K562 (cell line): ENCODE data around the gene SMC3. TPM values are rescaled to one million over a fixed set of nuclear protein-coding genes. Genes with fewer than 3 reads are reported as not detected.

ENCODE experiments used
- AFF4 ChIP-seq: sonication (generic); formaldehyde crosslinking; IDR thresholded peaks from 2 replicates; pipeline ENCODE4 v1.8.0; 2023; ENCODE audit warnings: mild to moderate bottlenecking, missing genetic modification reagents
- E2F3 ChIP-seq: fragments of 250-450 bp; sonication (Bioruptor Pico); IDR thresholded peaks from 2 replicates; pipeline ENCODE4 v1.4.0; 2020; ENCODE audit warnings: mild to moderate bottlenecking
- HDGF ChIP-seq: fragments of 450-650 bp; IDR thresholded peaks from 2 replicates; pipeline ENCODE4 v1.6.1; 2016
- NFE2 ChIP-seq: IDR thresholded peaks from 2 replicates; pipeline ENCODE4 v1.6.1; 2014; ENCODE audit warnings: antibody characterized with exemption, low read depth
- NR2C1 ChIP-seq, 2 experiments: fragments of 450-650 bp; IDR thresholded peaks; 2 replicates each; pipeline ENCODE4 v1.6.1; 2017; ENCODE audit warnings: mild to moderate bottlenecking in 2 of 2, antibody characterized with exemption in 1 of 2, inconsistent platforms in 1 of 2, missing compliant biosample characterization in 1 of 2, missing genetic modification characterization in 1 of 2
- PHTF2 ChIP-seq: fragments of 250-450 bp; sonication (Bioruptor Pico); IDR thresholded peaks from 2 replicates; pipeline ENCODE4 v1.5.0; 2021; ENCODE audit warnings: mild to moderate bottlenecking
- POLR2B ChIP-seq: fragments of 450-650 bp; IDR thresholded peaks from 2 replicates; pipeline ENCODE4 v1.6.1; 2018; ENCODE audit warnings: low read depth; ENCODE audit not compliant: partially characterized antibody
- TCF3 ChIP-seq: sonication (generic); formaldehyde crosslinking; IDR thresholded peaks from 2 replicates; pipeline ENCODE4 v1.4.0; 2020; ENCODE audit warnings: mild to moderate bottlenecking, missing genetic modification reagents
- ZFP30 ChIP-seq: fragments of 250-450 bp; sonication (Bioruptor Pico); IDR thresholded peaks from 2 replicates; pipeline ENCODE4 v1.8.0; 2022; ENCODE audit warnings: moderate library complexity, mild to moderate bottlenecking, inconsistent platforms, borderline replicate concordance
- polyA plus RNA-seq, 8 experiments: library from polyadenylated mRNA; depleted of rRNA in 4 of 8; stranded (reverse) in 5 of 8; unstranded in 3 of 8; fragments of >200 nt; fragmentation: Nextera tagmentation in 2 of 8; fragmentation: Illumina TruSeq in 1 of 8; extraction: Ambion mirVana in 2 of 8; extraction: Trizol in 1 of 8; gene quantifications; 2 replicates each; pipeline versions ENCODE4 v1.2.1 to v1.2.3, GENCODE V29; 2011 to 2014; ENCODE audit warnings: inconsistent platforms in 1 of 8, missing spikeins in 1 of 8
- total RNA-seq, 7 experiments: library from RNA; depleted of rRNA in 6 of 7; stranded (reverse); fragments of >200 nt in 6 of 7; fragmentation: Illumina TruSeq in 2 of 7; extraction: Trizol in 2 of 7; gene quantifications; 2 replicates each; pipeline versions ENCODE4 v1.2.1 to v1.2.3, GENCODE V29; 2011 to 2021; ENCODE audit warnings: low replicate concordance in 1 of 7
- TF ChIP-seq, protein P1 (sequence below), 2 experiments: fragments of 450-650 bp; formaldehyde crosslinking in 1 of 2; IDR thresholded peaks; 2 replicates each; pipeline versions ENCODE4 v1.4.0 to v1.6.1; 2014 to 2020; ENCODE audit warnings: mild to moderate bottlenecking in 2 of 2, borderline replicate concordance in 1 of 2, low read depth in 1 of 2
- TF ChIP-seq, protein P2 (sequence below): fragments of 200-800 bp; sonication (Bioruptor generic); IDR thresholded peaks from 2 replicates; pipeline ENCODE4 v1.6.1; 2017; ENCODE audit warnings: missing genetic modification characterization, missing compliant biosample characterization

SMC3 gene
- total and polyA plus RNA-seq, 9 of the 15 experiments (the other 6 are each of a cell fraction or from before 2014, with no cell fraction given), result 21.3 to 62.6 (median 39.3) TPM

DNA sequence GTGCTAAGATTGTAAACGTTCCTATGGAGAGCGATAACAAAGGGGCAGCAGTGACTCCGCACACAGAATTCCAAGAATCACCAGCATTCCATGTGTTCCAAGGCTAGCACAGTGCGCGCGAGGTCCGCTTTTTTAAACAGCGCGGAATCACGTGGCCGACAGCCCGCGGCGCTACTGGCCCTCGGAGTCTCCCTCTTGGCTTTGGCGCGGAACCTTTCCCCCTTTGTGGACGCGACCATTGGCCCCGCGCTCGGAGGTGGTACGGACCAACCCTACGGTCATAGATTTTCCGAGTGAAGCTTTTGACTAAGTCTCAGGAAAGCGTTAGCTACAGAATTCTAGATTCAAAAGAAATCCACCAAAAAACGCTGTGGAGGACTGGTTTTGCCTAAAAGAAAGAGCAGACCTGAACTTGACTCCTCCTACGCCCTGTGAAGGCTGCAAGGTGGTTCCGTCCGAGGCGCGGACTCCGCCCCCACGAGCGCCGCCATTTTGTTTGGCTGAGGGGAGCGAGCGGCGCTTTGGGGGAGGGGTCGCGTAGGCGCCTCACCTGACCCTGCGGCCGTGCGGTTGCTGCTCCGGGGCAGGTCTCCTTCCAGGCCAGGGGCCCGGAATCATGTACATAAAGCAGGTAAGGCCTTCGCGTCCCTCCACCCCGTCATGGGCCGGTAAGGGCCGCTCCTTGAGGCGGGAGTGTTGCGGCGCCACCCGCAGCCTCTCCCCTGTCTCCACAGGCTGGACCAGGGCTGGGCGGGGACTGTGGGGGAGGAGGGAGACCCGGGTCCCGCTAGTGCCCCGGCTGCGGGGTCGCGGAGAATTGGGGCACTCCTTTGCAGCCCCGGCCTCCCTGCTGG lies at the start of gene SMC3 (continued):
- TF ChIP-seq POLR2B (peak; percentile 51), E2F3 (peak; percentile 84), ZFP30 (CRISPR knock-in tag) (no peak), NFE2 (peak; percentile 13; the same call in 1 of the 2 replicates), AFF4 (CRISPR knock-in tag) (peak; percentile 77), PHTF2 (CRISPR knock-in tag) (no peak), NR2C1 (IDR thresholded peaks at IDR 0.05) (0 out of 2 replicates have a peak, but pooled peaks have one; percentile 1), NR2C1 (tag; IDR thresholded peaks at IDR 0.05) (peak; percentile 45; the same call in 1 of the 2 replicates), TCF3 (0 out of 2 replicates have a peak, but pooled peaks have one; percentile 12), HDGF (no peak)
- TF ChIP-seq, protein P1, sequence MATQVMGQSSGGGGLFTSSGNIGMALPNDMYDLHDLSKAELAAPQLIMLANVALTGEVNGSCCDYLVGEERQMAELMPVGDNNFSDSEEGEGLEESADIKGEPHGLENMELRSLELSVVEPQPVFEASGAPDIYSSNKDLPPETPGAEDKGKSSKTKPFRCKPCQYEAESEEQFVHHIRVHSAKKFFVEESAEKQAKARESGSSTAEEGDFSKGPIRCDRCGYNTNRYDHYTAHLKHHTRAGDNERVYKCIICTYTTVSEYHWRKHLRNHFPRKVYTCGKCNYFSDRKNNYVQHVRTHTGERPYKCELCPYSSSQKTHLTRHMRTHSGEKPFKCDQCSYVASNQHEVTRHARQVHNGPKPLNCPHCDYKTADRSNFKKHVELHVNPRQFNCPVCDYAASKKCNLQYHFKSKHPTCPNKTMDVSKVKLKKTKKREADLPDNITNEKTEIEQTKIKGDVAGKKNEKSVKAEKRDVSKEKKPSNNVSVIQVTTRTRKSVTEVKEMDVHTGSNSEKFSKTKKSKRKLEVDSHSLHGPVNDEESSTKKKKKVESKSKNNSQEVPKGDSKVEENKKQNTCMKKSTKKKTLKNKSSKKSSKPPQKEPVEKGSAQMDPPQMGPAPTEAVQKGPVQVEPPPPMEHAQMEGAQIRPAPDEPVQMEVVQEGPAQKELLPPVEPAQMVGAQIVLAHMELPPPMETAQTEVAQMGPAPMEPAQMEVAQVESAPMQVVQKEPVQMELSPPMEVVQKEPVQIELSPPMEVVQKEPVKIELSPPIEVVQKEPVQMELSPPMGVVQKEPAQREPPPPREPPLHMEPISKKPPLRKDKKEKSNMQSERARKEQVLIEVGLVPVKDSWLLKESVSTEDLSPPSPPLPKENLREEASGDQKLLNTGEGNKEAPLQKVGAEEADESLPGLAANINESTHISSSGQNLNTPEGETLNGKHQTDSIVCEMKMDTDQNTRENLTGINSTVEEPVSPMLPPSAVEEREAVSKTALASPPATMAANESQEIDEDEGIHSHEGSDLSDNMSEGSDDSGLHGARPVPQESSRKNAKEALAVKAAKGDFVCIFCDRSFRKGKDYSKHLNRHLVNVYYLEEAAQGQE (IDR thresholded peaks at IDR 0.05; ENCODE audit: borderline replicate concordance), result 0 out of 2 replicates have a peak, but pooled peaks have one; percentile 30
- TF ChIP-seq, protein P1 (CRISPR knock-in tag; IDR thresholded peaks at IDR 0.05; ENCODE audit: low read depth), result no peak
- TF ChIP-seq, protein P2, sequence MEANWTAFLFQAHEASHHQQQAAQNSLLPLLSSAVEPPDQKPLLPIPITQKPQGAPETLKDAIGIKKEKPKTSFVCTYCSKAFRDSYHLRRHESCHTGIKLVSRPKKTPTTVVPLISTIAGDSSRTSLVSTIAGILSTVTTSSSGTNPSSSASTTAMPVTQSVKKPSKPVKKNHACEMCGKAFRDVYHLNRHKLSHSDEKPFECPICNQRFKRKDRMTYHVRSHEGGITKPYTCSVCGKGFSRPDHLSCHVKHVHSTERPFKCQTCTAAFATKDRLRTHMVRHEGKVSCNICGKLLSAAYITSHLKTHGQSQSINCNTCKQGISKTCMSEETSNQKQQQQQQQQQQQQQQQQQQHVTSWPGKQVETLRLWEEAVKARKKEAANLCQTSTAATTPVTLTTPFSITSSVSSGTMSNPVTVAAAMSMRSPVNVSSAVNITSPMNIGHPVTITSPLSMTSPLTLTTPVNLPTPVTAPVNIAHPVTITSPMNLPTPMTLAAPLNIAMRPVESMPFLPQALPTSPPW (CRISPR knock-in tag), result peak; percentile 46
